Upper lobe of left lung (tissue), 4 donors: ENCODE measurements around the gene HIP1.

Experiments used
- CTCF ChIP-seq, 6 experiments: fragments of 450-650 bp in 4 of 6; fragments of 200-600 bp in 2 of 6; sonication (generic) in 2 of 6; IDR thresholded peaks; one replicate each; pipeline ENCODE4 v1.5.1; 2016 to 2019; ENCODE audit warnings: antibody characterized with exemption in 6 of 6
- EP300 ChIP-seq, 4 donors: sonication (generic); formaldehyde crosslinking; IDR thresholded peaks; one replicate each; pipeline ENCODE4 v1.5.1; 2017; ENCODE audit warnings: antibody characterized with exemption in 4 of 4, control low read depth in 2 of 4
- POLR2A ChIP-seq, 4 donors: fragments of 450-650 bp; IDR thresholded peaks; one replicate each; pipeline ENCODE4 v1.5.1; 2016 to 2017; ENCODE audit warnings: antibody characterized with exemption in 4 of 4, mild to moderate bottlenecking in 2 of 4
- POLR2AphosphoS5 ChIP-seq, 2 donors: sonication (generic); formaldehyde crosslinking; IDR thresholded peaks; one replicate each; pipeline ENCODE4 v1.5.1; 2017; ENCODE audit warnings: antibody characterized with exemption in 2 of 2

GRCh38 chr7:75645570-75645969 lies 93.2 kb downstream of the HIP1 start:
- no peak for TF ChIP-seq CTCF (IDR thresholded peaks at IDR 0.05)
- TF ChIP-seq POLR2A (IDR thresholded peaks at IDR 0.05), result no peak
- TF ChIP-seq POLR2AphosphoS5 (IDR thresholded peaks at IDR 0.05), result no peak
- TF ChIP-seq EP300 (IDR thresholded peaks at IDR 0.05), result no peak
